GM21390 (cell line): ENCODE measurements around the gene FAM83C.

Experiments
- ATAC-seq: cut with Tn5 transposase; IDR thresholded peaks from one replicate; pipeline ENCODE4 v1.9.1; 2021; ENCODE audit not compliant: unreplicated experiment

The FAM83C gene

GRCh38 chr20:35284992-35285805 is 7.0 kb downstream of the FAM83C start:
- ATAC-seq = no peak

GRCh38 chr20:35284267-35284991 is 7.8 kb downstream of the FAM83C start, which contains the start of gene EIF6:
TSS of gene EIF6 (minus strand) at chr20:35284772. CDS start at chr20:35284487, 285 bp downstream.
- peak; percentile 87 for ATAC-seq

- ATAC-seq = peak; percentile 22
These were observed 8.6 kb downstream of the FAM83C start for GRCh38 chr20:35283441-35284266.

- ATAC-seq = no peak
These were observed 10.6 kb downstream of the FAM83C start for GRCh38 chr20:35281506-35282101.

GRCh38 chr20:35280523-35280922 is 11.7 kb downstream of the FAM83C start:
- ATAC-seq = no peak

- ATAC-seq = no peak
These were observed 12.6 kb downstream of the FAM83C start for GRCh38 chr20:35279533-35280174.

GRCh38 chr20:35279040-35279439 is 13.2 kb downstream of the FAM83C start:
- no peak for ATAC-seq

GRCh38 chr20:35277531-35278395 is 14.5 kb downstream of the FAM83C start, which contains the start of gene MMP24OS:
TSS of gene MMP24OS (minus strand) at chr20:35278122. CDS start at chr20:35277929, 193 bp downstream.
- ATAC-seq = peak; percentile 78

- ATAC-seq = no peak
These were observed 15.1 kb downstream of the FAM83C start for GRCh38 chr20:35277127-35277526.

GRCh38 chr20:35276408-35276807 is 15.8 kb downstream of the FAM83C start:
- no peak for ATAC-seq

- no peak for ATAC-seq
These were observed 16.4 kb downstream of the FAM83C start for GRCh38 chr20:35275741-35276251.

GRCh38 chr20:35274172-35275092 is 17.8 kb downstream of the FAM83C start:
- ATAC-seq = no peak

GRCh38 chr20:35273449-35274171 is 18.6 kb downstream of the FAM83C start:
- ATAC-seq = no peak

- ATAC-seq = no peak
These were observed 20.3 kb downstream of the FAM83C start for GRCh38 chr20:35271904-35272303.

- ATAC-seq = no peak
These were observed 20.9 kb downstream of the FAM83C start for GRCh38 chr20:35271073-35271882.
